Parathyroid adenoma (tissue), 2 donors: ENCODE results near the gene S100PBP.

Source experiments
- H2AFZ ChIP-seq: fragments of 300-600 bp; sonication (generic); one replicate; pipeline ENCODE4 v1.7.0; 2017; ENCODE audit warnings: antibody characterized with exemption, mild to moderate bottlenecking
- H3K27ac ChIP-seq: fragments of 300-600 bp; sonication (generic); one replicate; pipeline ENCODE4 v1.7.0; 2017
- H3K27me3 ChIP-seq: fragments of 300-600 bp; sonication (generic); one replicate; pipeline ENCODE4 v1.7.0; 2017; ENCODE audit warnings: low read length; ENCODE audit not compliant: control insufficient read depth, insufficient read depth
- H3K36me3 ChIP-seq: fragments of 300-600 bp; sonication (generic); one replicate; pipeline ENCODE4 v1.7.0; 2017; ENCODE audit warnings: low read length; ENCODE audit not compliant: control insufficient read depth, insufficient read depth
- H3K4me1 ChIP-seq: fragments of 300-600 bp; sonication (generic); one replicate; pipeline ENCODE4 v1.7.0; 2017; ENCODE audit warnings: control low read depth
- H3K4me2 ChIP-seq: fragments of 300-600 bp; sonication (generic); one replicate; pipeline ENCODE4 v1.7.0; 2017; ENCODE audit warnings: low read length
- H3K4me3 ChIP-seq: fragments of 300-600 bp; sonication (generic); one replicate; pipeline ENCODE4 v1.7.0; 2017; ENCODE audit warnings: low read depth, low read length
- H3K79me2 ChIP-seq: fragments of 300-600 bp; sonication (generic); one replicate; pipeline ENCODE4 v1.7.0; 2017; ENCODE audit warnings: control low read depth
- H3K9ac ChIP-seq: fragments of 300-600 bp; sonication (generic); one replicate; pipeline ENCODE4 v1.7.0; 2017; ENCODE audit warnings: mild to moderate bottlenecking
- H3K9me3 ChIP-seq: fragments of 300-600 bp; sonication (generic); one replicate; pipeline ENCODE4 v1.7.0; 2017; ENCODE audit warnings: low read length; ENCODE audit not compliant: control insufficient read depth
- CTCF ChIP-seq: fragments of 300-600 bp; sonication (generic); IDR thresholded peaks from one replicate; pipeline ENCODE4 v1.7.0; 2017; ENCODE audit warnings: antibody characterized with exemption, mild to moderate bottlenecking
- donor health status: primary hyperparathyroidism.

S100PBP gene

GRCh38 chr1:32867151-32867550, 49.7 kb downstream of the S100PBP start:
- H2AFZ ChIP-seq: no peak overlapping the region
- no peak overlapping the region for H3K27ac ChIP-seq

GRCh38 chr1:32867671-32868070, 50.2 kb downstream of the S100PBP start:
- Histone ChIP-seq H3K9ac (no peak overlapping the region), H3K27ac (no peak overlapping the region), H3K4me2 (no peak overlapping the region), H3K4me1 (peaks cover 5% of the 10 kb centered on the region), H3K27me3 (no peaks in the 10 kb centered on the region), H3K9me3 (no peaks in the 10 kb centered on the region), H3K4me3 (no peak overlapping the region), H2AFZ (no peak overlapping the region), H3K36me3 (no peaks in the 10 kb centered on the region), H3K79me2 (no peaks in the 10 kb centered on the region)
- TF ChIP-seq CTCF: no peak

More at GRCh38 chr1:32867151-32867550, 49.7 kb downstream of the S100PBP start:
- TF ChIP-seq CTCF: no peak
- no peak overlapping the region for H3K4me3 ChIP-seq
- peaks cover 5% of the 10 kb centered on the region for H3K4me1 ChIP-seq
- no peak overlapping the region for H3K9ac ChIP-seq
- no peak overlapping the region for H3K4me2 ChIP-seq
- H3K27me3 ChIP-seq: no peaks in the 10 kb centered on the region
- no peaks in the 10 kb centered on the region for H3K36me3 ChIP-seq
- no peaks in the 10 kb centered on the region for H3K9me3 ChIP-seq
- no peaks in the 10 kb centered on the region for H3K79me2 ChIP-seq

GRCh38 chr1:32868085-32868484, 50.6 kb downstream of the S100PBP start:
- Histone ChIP-seq H3K79me2 (no peaks in the 10 kb centered on the region), H3K27ac (no peak overlapping the region), H3K9ac (no peak overlapping the region), H3K9me3 (no peaks in the 10 kb centered on the region), H3K36me3 (no peaks in the 10 kb centered on the region), H3K4me3 (no peak overlapping the region), H2AFZ (no peak overlapping the region), H3K27me3 (no peaks in the 10 kb centered on the region), H3K4me1 (peaks cover 5% of the 10 kb centered on the region), H3K4me2 (no peak overlapping the region)
- no peak for TF ChIP-seq CTCF

GRCh38 chr1:32868806-32869455, 51.5 kb downstream of the S100PBP start:
- no peak overlapping the region for H3K4me2 ChIP-seq
- no peak for TF ChIP-seq CTCF
- H3K9me3 ChIP-seq: no peaks in the 10 kb centered on the region
- H3K4me1 ChIP-seq: no peaks in the 10 kb centered on the region
- no peak overlapping the region for H3K4me3 ChIP-seq
- no peak overlapping the region for H2AFZ ChIP-seq
- H3K27me3 ChIP-seq: no peaks in the 10 kb centered on the region
- H3K9ac ChIP-seq: no peak overlapping the region
- H3K36me3 ChIP-seq: no peaks in the 10 kb centered on the region
- H3K27ac ChIP-seq: no peak overlapping the region
- H3K79me2 ChIP-seq: no peaks in the 10 kb centered on the region
